GM18867 (cell line): ENCODE data around the gene VPS18.

Experiments used
- ATAC-seq: cut with Tn5 transposase; IDR thresholded peaks from one replicate; pipeline ENCODE4 v1.9.1; 2021; ENCODE audit warnings: mild to moderate bottlenecking, moderate library complexity; ENCODE audit not compliant: unreplicated experiment

The VPS18 gene

GRCh38 chr15:40900256-40901052, 6.2 kb downstream of the VPS18 start:
- no peak for ATAC-seq

- no peak for ATAC-seq
Measured at GRCh38 chr15:40901053-40901443, 6.8 kb downstream of the VPS18 start.

GRCh38 chr15:40902605-40903561, 8.6 kb downstream of the VPS18 start:
- ATAC-seq, result no peak

- no peak for ATAC-seq
Measured at GRCh38 chr15:40904552-40905201, 10.4 kb downstream of the VPS18 start.

DNA sequence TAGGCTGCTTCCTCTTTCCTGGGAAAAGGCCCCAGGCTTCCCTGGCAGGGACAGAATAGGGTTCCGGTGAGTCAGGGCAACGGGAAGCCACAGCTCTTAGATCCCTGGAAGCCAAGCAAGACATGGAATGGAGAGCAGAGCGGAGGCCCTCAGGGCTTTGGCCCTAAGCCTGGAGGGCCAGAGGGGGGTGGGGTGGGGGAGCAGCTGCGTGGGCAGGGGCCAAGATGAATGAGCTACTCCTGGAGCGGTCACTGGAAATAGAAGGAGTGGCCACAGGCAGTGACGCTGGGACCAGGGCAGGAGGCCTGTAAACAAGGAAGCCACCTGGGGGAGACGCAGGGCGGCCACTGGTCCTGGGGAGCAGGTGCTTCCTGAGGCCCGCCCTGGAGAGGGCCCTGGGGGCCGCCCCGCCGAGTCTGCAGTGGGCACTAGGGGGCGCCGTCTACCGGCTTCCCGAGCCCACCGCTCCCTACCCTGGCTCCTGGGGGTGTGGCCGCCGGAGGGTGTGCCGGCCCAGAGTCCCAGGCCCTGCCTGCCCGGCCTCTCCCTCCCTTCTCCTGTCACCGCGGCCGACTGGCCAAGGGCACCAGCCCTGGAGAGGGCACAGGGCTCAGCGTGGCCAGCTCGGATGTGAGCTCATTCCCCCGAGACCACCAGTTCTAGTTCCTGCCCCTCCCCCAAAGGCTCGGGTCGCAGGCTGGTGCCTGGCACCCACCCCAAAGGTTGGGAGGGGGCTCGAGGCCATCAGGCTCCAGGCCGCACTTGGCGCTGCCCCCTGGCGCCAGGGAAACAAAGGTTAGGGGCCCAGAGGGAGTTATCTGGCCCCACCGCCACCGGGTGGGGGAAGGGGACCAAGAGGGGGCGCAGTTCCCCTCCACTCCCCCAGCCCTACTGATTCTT, 12.1 kb downstream of the VPS18 start:
- peak; percentile 64 for ATAC-seq

DNA sequence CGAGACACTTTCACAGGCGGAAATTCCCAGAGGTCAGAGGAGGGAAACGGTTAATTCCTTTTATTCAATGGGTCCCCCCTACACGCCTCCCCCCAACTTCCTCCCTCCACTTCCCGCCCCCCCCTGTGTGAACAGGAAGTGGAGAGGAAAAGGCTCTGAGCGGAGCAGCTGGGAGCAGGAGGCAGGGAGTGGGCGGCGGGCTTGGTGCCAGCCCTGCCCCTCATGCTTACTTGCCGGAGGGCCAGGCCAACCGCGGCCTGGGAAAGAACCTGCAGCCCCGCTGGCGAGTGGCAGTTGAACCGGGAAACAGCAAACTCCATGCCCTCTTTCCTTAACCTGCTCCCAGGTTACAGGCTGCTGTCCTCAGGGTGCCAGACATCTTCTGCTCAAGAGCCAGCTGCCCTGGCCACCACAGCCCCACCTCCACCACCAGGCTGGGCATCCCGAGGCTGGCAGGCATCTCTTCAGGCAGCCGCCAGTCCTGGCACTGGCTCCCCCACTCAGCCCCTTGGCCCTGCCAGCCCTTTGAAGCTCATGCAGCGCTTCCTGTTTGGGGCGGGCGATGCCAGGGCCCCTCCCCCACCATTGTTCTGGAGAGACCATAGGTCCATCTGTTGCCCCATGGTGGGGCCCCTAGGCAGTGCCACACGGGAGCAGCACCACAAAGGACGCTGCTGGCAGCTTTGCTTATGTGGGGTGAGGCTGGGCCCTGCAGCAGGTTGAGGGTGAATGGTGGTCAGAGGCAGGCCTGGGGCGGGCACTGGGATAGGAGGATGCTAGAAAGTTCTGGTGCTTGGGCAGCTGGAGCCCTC, 12.9 kb downstream of the VPS18 start:
- ATAC-seq, result no peak

- ATAC-seq, result no peak
Measured at GRCh38 chr15:40908095-40908494, 13.8 kb downstream of the VPS18 start.

- no peak for ATAC-seq
Measured at GRCh38 chr15:40909662-40910630, 15.7 kb downstream of the VPS18 start.

- no peak for ATAC-seq
Measured at GRCh38 chr15:40911141-40911540, 16.9 kb downstream of the VPS18 start.

- no peak for ATAC-seq
Measured at GRCh38 chr15:40911693-40912092, 17.4 kb downstream of the VPS18 start.

DNA sequence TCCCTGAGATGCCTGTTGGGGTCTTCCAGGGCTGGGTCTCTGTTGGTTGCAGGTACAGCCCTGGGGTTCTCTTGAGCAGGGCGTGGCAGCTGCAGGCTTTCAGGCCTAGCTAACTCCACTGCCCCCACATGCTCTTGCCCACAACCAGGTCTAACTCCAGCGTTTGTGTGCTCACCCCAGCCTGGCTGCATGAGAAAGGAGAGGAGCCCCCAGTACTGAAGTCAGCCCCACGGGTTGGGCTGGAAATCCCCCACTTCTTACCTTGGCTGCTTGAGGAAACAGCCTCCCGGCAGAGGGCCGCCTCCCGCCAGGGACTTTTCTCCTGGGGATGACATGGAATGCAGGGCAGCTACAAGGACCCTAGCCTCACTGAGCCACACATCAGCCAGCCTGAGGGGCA, 18.2 kb downstream of the VPS18 start:
- no peak for ATAC-seq

GRCh38 chr15:40914013-40914412, 19.8 kb downstream of the VPS18 start:
- no peak for ATAC-seq

- no peak for ATAC-seq
Measured at GRCh38 chr15:40914486-40914885, 20.2 kb downstream of the VPS18 start.

DNA sequence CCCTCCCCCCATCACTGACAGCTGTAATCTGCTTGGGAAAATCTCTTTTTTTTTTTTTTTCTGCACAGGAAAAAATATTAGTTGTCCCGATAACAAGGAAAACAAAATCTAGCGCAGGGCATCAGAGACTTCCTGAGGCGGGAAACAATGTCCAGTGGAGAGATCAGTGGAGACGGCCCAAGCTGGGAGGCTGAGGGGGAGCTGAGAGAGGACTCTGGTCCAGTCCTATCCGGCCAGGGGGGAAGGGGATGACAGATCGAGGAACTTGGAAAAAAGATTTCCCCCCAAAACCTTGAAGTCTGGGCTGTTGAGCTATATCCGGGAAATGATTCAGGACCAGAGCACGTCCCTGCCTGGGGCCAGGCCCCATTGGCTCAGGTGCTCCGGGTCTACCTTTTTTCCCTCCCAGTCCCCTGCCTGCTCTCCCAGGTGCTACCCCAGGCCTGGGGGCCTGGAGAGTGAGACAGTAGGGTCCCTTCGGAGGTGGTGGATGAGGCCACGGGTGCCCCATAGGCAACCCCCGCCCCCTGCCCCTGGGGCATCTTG, 20.9 kb downstream of the VPS18 start:
- ATAC-seq, result no peak

DNA sequence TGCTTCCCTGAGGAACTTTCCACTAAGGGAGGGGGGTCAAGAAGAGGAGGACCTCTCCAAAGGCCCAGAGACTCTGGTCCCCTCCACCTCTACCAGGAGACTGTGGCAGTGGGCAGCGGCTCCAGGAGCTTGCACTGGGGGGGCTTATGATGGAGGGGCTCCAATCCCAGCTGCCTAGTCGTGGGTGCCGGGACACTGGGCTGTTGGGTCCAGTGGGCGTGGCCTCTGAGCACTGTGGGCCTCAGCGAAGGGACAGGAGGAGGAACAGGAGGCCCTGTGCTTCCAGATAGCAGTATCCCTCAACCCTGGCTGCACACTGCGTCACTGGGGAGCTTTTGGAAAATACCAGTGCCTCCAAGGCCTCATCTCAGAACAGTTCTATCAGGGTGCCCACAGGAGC, 21.4 kb downstream of the VPS18 start:
- no peak for ATAC-seq

DNA sequence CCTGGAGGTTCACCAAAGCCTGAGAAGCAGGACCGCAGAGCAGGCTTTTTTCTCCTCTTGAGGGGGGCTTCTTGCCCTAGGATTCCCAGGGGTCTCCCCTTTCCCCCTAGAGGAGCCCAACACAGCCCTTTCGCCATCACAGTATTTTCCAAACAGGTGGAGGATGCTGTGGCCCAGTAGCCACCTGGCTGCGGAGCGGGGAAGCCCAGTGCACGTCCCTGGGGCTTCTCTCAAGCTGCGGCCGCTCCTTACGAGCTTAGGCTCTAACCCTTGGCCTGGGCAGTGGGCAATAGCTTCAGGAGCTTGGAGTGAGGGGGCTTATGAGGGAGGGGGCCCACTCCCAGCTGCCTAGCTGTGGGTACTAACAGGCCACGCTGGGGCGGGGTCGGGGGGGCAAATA, 23.3 kb downstream of the VPS18 start:
- ATAC-seq, result no peak

GRCh38 chr15:40918146-40918798, 24.0 kb downstream of the VPS18 start:
- no peak for ATAC-seq
